GM15510 (cell line): Measurements from ENCODE around the gene BRAF.

Source experiments
- POLR2A ChIP-seq: IDR thresholded peaks from 3 replicates; pipeline ENCODE4 v1.6.1; 2011; ENCODE audit warnings: borderline replicate concordance; ENCODE audit not compliant: insufficient read length; ENCODE audit errors: extremely low read depth

BRAF gene

GRCh38 chr7:140924821-140925421, at the start of gene BRAF:
TSS of gene BRAF (minus strand) at chr7:140924929. CDS start at chr7:140924703, 226 bp downstream.
- peak; percentile 25 for TF ChIP-seq POLR2A

DNA sequence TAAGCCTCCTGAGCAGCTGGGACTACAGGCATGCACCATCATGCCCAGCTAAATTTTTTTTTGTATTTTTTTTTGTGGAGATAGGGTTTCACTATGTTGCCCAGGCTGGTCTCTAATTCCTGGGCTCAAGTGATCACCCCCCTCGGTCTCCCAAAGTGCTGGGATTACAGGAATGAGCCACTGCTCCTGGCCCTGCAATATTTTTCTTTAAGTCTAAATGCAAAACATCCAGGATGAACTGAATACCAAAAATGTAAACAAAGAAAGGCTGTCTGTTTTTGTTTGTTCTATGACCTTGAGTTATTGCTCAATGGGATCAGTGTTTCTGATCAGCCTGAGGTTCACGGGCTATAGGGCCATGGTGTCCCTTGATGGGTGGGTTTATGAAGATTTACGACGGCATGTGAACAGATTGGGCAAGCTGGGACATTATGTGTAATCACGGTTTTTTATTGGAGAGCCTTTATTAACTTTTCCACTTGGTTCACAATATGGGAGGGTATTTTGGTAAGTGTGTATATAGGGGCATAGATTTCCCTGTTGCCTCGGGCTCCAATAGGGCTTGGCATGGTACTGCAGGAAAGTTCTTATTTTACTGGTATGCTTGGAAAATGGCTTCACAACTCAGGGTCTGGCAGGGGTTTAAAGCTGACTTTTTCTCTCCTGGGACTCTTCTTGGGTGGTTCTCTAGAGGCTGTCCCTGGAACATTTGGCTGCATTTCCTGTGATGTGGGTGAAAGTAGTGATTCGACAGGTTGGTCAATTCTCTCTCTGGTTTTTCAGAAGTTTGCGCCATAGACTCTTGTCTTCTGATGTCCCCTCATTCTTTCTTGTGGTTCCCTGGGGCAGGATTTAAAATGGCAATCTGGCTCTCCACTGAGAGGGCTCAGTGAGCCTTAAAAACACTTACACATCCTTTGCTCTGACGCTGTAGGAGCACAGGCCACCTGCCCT, 48.4 kb upstream of the BRAF start:
- no peak for TF ChIP-seq POLR2A

GRCh38 chr7:140972344-140972743, 47.6 kb upstream of the BRAF start:
- TF ChIP-seq POLR2A: no peak

GRCh38 chr7:140967438-140967837, 42.7 kb upstream of the BRAF start:
- no peak for TF ChIP-seq POLR2A

GRCh38 chr7:140966561-140967233, 42.0 kb upstream of the BRAF start:
- TF ChIP-seq POLR2A: no peak

DNA sequence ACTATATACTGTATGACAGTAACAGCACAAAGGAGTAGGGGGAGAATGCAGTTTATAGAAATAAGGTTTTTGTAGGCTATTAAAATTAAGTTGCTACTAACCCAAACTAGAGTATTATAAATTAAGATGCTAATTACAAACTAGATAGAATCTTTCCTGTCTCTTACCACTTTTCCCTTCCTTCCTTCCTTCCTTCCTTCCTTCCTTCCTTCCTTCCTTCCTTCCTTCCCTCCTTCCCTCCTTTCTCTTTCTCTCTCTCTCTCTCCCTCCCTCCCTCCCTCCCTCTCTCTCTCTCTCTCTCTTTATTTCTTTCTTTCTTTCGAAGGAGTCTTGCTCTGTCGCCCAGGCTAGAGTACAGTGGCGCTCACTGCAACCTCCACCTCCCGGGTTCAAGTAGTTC, 36.4 kb upstream of the BRAF start:
- TF ChIP-seq POLR2A: no peak

DNA sequence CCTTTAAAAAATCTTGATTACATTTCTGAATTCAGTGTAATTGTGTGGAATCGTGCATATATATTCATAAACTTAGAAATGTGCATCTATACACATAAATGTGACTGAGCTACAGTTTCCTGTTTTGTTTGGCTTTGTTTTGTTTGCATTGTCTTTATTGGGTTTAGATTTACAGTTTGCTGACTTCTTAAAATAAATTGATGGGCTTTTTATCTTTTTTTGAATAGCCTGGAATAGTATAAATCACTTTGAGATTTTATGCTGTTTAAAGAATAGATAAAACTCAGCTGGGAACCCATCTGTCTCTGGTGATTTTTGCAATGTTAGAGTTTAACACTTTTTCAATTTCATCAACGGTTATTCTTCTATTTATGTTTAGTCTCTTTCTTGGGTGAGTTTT, 21.2 kb upstream of the BRAF start:
- TF ChIP-seq POLR2A: no peak

- no peak for TF ChIP-seq POLR2A
Measured at GRCh38 chr7:140940898-140941297, 16.2 kb upstream of the BRAF start.

GRCh38 chr7:140937702-140938264, 13.1 kb upstream of the BRAF start:
- TF ChIP-seq POLR2A: no peak

DNA sequence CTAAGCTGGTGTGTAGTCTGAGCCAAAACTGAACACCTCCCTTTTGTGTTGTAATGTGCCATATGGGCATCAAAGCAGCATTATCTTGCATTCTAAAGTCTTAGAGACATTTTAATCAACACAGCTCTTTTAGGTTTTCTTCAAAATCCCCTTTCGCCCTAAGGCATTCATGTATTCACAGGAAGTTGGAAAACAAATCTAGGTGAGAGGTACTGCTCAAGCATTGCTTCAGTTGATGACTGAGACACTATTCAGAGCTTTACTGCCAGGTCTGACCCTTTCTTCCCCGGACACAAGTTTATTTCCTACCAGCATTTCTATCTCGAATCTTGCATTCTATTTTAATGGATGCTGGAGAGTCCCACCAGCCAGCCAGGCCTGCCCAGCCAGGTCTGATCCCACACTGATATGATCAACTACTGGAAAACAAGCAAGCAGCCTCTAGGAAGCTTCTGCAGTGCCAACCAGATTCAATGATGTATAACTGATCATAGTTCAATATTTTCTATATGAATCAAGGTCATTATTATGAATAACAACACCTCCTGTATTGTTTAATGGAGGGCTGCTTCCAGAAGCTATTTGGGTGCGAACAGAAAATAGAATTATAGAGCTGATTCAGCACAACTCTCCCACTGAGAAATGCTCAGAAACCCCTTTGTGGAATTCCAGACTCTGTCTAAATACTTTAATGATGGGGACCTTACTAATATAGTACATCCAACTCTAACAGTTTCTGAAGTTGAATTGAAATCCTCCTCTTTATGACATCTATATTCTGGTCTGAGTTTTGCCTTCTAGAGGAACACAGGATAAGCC, 4.0 kb upstream of the BRAF start:
- TF ChIP-seq POLR2A: no peak

DNA sequence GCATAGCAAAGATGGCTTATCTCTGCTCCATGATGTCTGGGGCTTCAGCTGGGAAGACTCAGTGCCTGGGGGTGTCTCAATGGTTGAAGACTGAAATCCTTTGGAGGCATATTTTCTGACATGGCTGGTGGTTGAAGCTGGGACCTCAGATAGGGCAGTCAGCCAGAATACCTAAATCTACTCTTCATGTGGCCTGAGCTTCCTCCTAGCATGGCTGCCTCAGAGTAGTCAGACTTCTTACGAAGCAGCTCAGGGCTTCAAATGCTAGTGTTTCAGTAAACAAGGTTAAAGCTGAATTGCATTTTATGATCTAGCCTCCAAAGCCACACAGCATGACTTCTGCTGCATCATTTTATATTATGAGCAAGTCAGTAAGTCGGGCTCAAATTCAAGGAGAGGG, 2.6 kb upstream of the BRAF start:
- no peak for TF ChIP-seq POLR2A

DNA sequence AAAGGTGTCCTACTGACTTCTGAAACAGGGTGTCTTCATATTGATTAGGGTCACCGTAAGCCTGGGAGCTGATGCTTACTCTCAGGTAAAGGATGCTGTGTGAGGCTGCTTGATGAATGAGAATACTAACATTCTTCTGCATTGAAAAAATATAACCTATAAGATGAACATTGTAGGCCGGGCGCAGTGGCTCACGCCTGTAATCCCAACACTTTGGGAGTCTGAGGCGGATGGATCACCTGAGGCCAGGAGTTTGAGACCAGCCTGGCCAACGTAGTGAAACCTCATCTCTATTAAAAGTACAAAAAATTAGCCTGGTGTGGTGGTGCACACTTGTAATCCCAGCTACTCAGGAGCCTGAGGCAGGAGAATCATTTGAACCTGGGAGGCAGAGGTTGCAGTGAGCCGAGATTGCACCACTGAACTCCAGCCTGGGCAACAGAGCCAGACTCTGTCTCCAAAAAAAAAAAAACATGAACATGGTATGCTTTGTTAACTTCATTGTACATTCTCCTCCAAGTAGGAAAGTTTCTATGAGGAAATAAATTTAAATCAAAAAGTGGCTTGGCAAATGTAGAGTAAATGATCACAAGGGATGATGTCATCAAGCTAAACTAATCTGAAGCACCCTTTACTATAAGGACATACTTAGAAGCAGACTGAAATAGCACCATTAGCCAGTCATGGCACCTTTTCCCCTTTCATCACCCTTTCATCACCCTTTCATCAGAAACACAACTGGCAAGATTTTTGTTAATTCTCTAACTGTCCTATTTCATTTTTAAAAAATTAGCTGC, 1.5 kb upstream of the BRAF start:
- TF ChIP-seq POLR2A: no peak

DNA sequence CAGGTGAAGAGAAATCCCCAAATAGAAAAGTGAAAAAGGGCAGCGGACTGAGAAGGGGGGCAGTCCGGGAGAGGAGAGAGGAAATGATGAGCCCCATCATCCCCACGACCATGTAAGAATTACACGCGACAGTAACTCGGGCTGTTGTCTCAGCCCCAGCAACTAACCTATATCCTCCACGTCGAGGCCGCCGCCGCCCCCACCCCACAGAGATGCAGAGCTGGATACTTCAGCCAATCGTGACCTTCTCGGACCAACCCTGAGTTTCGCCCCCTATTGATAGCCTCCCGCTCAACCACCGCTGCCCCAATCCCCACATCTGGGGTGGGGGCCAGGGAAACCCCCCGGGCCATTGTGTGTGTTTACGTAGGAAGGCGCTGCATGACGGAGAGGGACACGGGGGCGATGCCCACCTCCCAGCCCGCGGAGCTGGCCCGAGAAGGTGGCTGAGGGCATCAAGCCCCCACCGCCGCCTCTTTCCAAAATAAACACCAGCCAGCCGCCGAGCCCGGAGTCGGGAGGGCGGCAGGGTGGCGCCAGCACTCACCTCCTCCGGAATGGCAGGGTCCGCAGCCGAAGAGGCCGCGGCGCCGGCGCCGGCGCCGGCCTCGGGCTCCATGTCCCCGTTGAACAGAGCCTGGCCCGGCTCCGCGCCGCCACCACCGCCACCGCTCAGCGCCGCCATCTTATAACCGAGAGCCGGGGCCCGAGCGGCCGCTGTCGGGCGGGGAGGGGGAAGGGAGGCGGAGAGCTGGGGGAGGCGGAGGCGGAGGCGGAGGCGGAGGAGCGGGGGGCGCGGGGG, 509 bp downstream of the BRAF start:
- TF ChIP-seq POLR2A: peak; percentile 49

DNA sequence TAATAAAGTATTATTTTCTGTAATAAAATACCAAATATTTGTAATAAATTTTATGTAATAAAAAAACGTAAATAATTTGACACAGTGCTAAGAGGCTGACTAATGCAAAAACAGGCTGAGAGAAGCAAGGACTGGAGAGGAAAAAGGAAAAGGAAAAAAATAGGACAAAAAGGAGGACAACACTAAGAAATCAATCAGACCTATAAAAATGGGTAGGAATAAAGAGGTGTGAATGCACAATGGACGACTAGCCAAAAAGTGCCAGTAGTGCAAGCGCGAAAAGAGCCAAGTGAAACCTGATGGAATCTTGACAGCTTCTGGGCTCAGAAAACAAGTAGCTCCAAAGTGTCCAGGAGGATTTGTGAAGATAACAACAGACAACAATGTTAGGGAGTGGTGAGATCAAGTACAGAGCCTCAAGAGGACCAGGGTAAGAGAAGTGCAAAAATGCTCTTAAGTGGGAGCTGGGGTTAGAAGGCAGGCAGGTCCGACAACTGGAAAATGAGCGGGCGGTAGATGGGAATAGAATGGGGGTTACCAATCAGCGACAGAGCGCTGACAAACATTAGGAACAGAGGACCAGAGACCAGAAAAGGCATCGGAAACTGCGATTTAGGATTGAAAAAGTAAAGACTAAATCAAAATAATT, 1.2 kb downstream of the BRAF start:
- TF ChIP-seq POLR2A: no peak
